GM15510 (cell line): ENCODE measurements around the gene SPAG7.

Source experiments
- POLR2A ChIP-seq: IDR thresholded peaks from 3 replicates; pipeline ENCODE4 v1.6.1; 2011; ENCODE audit warnings: borderline replicate concordance; ENCODE audit not compliant: insufficient read length; ENCODE audit errors: extremely low read depth

SPAG7 gene

DNA sequence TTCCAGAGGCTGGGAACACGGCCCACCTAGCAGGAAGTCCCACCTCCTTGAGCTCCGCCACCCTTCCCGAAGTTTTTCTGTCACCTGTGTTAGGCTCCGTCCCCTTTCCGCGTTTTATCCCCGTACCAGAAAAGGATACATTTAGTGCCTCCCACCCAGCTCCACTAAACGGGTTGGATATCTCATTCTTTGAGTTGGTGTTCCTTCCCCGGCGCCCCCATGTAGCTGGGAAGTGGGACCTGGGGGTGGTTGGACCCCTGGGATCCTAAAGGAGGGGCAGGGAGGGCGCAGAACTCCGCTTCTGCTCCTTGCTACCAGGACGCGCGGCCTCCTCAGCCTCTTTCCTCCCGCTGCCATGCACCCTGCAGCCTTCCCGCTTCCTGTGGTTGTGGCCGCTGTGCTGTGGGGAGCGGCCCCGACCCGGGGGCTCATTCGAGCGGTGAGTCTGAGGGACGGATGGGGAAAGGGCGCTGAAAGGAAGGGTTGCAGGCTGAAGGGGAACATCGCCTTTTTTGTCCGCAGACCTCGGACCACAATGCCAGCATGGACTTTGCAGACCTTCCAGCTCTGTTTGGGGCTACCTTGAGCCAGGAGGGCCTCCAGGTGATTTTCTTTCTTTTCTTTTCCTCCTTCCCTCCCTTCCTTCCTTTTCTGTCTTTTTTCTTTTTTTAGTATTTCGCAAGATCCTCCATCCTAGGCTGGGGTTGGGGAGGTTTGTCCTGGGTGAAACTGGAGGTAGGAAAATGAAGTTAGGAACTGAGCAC is 26.9 kb downstream of the SPAG7 start:
- no peak for TF ChIP-seq POLR2A

DNA sequence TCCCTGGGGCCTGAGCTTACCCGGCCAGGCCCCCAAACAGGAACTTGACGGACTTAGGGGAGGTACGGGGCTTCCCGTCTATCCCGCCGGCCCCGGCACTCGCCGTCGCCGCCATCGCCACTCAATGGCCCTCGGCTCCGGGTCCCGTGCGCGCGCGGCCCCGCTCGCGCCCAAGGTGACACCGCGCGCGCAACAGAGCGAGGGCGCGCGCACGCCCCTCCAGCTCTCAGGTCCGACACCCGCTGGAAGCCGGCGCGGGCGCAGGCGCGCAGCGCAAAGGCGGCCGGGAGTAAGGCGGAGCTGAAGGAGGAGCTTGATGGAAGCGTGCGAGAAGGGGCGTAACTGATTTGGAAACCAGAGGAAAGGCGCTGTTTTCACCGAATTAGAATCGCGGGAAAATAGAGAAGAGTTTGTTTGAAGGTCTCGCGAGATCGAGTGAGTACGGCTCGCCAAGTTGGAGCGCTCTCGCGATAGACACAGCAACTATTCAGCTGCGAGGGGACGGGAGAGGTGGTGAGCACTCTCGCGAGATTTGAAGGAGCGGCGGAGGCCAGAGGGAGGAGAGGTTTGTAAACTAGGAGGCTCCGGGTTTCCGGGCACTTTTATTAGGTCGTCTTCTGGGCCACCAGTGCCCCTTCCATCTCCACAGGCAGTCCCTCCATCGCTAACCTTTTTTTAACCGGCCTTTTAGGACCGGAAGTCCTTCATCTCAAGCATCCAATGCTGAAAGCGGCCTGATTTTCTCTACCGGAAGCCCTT is 27.6 kb downstream of the SPAG7 start, which contains the start of the genes RNF167 and SLC25A11:
Gene RNF167, plus strand, starts transcription at position 473 of the 759 bp plus-strand sequence. CDS start 642 bp downstream, outside the sequence.
Gene SLC25A11, minus strand, starts transcription at position 251 of the 759 bp plus-strand sequence. Its CDS starts 136 bp downstream, at position 115.
- TF ChIP-seq POLR2A = peak; percentile 97

DNA sequence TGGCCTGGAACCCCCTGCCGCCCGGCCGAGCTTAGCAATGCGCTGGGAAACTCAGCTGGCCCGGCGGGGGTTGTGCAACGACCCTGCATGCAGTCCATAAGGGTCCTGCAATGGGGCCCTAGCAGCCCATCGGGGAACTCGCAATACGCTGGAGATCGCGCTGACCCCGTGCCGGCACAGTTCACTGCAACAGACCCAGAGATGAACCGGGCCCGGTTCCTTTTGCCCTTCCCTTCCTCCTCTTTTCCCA is 28.1 kb downstream of the SPAG7 start:
- no peak for TF ChIP-seq POLR2A

DNA sequence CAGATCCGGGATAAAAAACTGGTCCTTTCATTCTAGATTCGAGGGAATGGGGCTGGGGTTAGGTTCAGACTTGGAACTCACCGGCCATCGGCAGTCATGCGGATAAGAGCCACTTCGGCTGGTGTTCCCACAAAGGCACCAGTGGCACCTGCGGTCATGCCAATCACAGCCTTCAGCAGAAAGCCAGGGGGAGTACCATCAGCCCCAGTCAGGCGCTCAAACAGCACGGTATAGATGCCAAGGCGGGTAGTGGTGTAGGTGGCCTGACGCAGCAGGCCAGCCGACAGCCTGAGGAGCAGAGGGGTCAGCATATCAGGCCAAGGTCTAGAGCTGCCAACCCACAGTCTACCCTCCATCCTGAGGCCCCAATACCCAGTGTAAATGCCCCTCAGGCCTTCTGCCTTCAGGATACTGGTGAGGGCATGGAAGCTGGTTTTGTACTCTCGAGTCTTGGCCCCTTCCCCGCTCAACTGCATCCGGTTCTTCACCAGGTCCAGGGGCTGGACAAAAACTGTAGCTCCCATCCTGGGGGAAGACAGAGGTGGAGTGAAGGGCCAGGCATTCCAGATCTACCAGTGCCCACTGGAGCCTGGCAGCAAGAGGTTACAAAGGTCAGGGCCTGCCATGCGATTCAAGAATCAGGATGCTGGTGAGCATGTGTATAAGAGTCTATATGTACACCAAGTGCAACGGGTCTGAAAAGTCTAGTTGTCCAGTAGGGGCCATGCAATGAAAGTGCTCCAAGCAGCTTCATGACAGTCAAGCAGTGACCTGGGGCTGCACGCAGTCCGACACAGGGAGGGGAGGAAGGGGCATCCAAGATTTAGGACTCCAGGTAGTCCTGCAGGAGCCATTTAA is 28.7 kb downstream of the SPAG7 start:
- no peak for TF ChIP-seq POLR2A

DNA sequence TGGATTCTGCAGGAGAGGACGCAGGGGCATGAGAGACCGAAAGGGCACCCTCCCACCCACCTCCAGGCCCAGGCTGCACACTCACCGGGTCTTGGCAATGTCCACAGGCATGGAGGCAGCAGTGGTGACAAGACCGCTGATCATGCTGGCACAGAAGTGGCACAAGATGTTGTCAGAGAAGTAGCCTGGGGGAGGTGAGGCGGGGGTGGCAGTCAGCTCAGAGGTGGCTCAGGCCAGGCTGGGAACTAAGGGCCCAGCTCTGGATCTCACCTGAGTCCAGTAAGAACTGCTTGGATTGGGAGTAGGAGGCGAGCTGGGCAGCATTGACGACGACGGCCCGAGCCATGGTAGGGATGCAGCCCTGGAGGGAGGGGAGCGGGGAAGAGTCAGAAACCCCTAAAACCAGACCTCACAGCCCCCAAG is 29.5 kb downstream of the SPAG7 start:
- no peak for TF ChIP-seq POLR2A

DNA sequence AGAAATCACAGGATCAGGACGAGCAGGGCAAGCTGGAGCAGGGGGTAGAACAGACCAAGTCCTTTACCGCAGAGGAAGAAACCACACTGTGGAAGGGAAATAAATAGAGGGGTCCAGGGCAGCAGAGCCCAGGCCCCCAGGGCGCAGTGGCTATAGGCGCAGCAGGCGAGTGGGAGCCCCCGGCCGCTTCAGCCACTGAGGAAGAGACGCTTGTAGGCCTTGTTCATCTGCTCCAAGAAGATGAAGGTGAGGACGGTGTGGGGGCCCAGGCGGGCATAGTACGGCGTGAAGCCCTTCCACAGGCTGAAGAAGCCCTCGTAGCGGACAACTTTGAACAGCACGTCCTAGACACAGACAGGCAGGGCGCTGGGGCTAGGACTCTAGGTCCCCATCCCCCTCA is 30.1 kb downstream of the SPAG7 start:
- no peak for TF ChIP-seq POLR2A

DNA sequence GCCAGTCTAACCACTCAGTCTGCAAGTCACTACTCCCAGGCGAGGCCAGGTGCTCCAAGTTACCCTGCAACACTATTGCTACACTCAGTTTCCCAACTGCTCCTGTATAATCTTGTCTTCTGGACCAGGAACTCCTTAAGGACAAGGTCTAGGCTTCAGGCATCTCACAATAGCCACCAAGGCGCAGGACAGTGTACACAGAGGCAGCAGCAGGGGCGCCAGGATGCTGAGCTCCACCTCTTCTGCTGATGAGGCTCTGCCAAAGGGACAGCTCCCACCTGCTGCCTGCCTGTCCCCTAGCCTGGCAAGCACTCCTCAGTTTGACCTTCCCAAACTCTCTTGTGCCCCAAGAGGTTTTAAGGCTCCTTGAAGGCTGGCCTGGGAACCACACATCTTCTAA is 31.2 kb downstream of the SPAG7 start:
- TF ChIP-seq POLR2A = no peak

DNA sequence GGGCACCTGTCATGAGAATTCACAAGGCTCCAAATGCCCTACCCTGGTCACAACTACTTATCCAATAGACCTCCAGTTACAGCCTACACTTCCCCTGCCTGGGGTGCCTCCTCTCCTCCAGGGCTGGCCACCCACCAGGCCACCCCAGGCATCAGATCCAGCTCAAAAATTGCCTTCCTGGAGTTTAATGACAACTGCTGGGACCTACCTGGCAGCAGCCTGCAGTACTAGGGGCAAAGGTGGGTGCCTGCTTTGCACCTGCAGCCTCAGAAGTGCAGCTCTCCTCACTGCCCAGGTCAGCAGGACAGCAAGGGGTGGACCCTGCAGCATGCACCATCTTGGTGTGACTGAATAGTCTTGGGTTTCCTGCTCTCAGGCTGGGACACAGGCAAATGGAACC is 32.0 kb downstream of the SPAG7 start:
- no peak for TF ChIP-seq POLR2A

DNA sequence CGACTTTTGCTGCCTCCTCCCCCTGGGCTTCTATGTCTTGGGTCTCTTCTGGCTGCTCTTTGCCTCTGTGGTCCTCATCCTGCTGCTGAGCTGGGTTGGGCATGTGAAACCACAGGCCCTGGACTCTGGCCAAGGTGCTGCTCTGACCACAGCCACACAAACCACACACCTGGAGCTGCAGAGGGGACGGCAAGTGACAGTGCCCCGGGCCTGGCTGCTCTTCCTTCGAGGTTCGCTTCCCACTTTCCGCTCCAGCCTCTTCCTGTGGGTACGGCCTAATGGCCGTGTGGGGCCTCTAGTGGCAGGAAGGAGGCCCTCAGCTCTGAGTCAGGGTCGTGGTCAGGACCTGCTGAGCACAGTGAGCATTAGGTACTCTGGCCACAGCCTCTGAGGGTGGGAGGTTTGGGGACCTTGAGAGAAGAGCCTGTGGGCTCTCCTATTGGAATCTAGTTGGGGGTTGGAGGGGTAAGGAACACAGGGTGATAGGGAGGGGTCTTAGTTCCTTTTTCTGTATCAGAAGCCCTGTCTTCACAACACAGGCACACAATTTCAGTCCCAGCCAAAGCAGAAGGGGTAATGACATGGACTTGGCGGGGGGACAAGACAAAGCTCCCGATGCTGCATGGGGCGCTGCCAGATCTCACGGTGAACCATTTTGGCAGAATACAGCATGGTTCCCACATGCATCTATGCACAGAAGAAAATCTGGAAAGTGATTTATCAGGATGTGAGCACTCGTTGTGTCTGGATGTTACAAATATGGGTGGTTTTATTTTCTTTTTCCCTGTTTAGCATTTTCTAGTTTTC is 33.2 kb downstream of the SPAG7 start:
- no peak for TF ChIP-seq POLR2A

DNA sequence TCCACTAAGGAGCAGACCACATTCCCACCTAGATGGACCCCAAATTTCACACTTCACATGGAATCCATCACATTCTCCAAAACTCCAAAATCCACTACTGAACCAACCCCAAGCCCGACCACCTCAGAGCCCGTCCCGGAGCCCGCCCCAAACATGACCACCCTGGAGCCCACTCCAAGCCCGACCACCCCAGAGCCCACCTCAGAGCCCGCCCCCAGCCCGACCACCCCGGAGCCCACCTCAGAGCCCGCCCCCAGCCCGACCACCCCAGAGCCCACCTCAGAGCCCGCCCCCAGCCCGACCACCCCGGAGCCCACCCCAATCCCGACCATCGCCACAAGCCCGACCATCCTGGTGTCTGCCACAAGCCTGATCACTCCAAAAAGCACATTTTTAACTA is 34.0 kb downstream of the SPAG7 start:
- no peak for TF ChIP-seq POLR2A

DNA sequence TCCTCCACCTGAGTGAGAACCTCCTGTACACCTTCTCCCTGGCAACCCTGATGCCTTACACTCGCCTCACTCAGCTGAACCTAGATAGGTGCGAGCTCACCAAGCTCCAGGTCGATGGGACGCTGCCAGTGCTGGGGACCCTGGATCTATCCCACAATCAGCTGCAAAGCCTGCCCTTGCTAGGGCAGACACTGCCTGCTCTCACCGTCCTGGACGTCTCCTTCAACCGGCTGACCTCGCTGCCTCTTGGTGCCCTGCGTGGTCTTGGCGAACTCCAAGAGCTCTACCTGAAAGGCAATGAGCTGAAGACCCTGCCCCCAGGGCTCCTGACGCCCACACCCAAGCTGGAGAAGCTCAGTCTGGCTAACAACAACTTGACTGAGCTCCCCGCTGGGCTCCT is 34.9 kb downstream of the SPAG7 start:
- TF ChIP-seq POLR2A = no peak

DNA sequence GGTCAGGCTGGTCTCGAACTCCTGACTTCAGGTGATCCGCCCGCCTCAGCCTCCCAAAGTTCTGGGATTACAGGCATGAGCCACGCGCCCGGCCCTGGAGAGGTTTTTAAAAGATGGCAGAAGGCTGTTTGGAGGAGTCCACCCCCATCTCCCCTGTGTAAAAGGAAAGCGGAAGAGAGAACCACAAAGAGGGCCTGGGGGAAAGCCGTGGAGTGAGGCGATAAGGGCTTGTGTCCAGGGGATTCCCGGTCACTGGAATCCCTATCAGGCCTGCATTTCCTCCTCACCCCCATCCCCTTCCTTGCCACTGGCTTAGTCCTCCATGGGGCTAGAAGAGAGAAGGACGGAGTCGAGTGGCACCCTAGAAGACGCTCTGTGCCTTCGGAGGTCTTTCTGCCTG is 35.7 kb downstream of the SPAG7 start, which contains the start of gene GP1BA:
Gene GP1BA, plus strand, starts transcription at position 315 of the 400 bp plus-strand sequence. CDS start 328 bp downstream, outside the sequence.
- no peak for TF ChIP-seq POLR2A

DNA sequence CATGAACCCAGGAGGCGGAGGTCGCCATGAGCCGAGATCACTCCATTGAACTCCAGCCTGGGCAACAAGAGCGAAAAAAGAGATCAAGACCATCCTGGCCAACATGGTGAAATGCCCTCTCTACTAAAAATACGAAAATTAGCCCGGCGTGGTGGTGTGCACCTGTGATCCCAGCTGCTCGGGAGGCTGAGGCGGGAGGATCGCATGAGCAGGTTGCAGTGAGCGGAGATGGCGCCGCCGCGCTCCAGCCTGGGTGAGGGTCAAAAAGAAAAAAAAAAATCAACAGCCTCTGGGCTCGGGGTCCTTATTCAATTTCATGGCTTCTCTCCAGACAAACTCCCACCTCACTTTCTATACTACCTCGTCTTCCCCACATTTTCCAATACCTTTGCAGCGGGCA is 38.7 kb downstream of the SPAG7 start:
- TF ChIP-seq POLR2A = no peak

DNA sequence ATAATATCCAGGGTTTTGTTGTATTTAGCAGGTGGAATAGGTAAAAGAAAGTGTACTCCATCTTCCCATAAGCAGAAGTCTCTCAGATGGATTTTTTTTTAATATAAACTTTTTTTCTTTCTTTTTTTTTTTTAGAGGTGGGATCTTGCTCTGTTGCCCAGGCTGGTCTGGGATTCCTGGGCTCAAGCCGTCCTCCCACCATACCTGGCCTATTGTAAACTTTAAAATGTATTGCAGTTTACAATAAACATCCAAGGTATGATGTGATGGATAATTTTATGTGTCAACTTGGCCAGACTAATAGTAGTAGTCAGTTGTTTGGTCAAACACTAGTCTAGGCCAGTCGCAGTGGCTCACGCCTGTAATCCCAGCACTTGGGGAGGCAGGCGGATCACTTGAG is 46.3 kb downstream of the SPAG7 start:
- TF ChIP-seq POLR2A = no peak

DNA sequence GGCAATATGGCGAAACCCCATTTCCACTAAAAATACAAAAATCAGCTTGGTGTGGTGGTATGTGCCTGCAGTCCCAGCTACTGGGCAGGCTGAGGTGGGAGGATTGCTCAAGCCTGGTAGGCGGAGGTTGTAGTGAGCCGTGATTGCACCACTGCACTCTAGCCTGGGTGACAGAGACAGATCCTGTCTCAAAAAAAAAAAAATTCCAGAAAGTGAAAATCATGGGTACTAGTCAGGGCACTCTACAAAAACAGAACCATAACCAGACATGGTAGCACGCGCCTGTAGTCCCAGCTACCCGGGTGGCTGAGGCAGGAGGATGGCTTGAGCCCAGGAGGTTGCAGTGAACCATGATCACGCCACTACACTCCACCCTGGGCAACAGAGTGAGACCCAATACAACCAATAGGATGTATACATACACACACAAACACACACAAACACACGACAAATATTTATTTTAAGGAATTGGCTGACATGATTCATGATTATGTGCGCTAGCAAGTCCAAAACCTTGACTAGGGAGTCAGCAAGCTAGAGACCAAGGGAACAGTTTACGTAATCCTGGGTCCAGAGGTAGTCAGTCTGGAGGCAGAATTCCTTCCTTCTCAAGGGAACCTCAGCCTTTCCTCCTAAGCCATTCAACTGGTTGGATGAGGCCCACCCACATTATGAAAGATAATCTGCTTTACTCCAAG is 47.1 kb downstream of the SPAG7 start:
- TF ChIP-seq POLR2A = no peak
